ENCODE data around the gene SLC17A2. TPM values are rescaled to one million over a fixed set of nuclear protein-coding genes. Genes with fewer than 3 reads are reported as not detected.

The SLC17A2 gene
- total and polyA plus RNA-seq, 2 experiments from 2014 or later: not detected

- TF ChIP-seq ETS1 (IDR thresholded peaks at IDR 0.05) (no peak), CREB1 (CRISPR knock-in tag; IDR thresholded peaks at IDR 0.05; ENCODE audit: low read depth) (no peak), POLR2AphosphoS5 (IDR thresholded peaks at IDR 0.05; ENCODE audit: low read depth) (no peak), EZH2 (IDR thresholded peaks at IDR 0.05; ENCODE audit: low read depth, unreplicated experiment) (no peak), EZH2phosphoT487 (IDR thresholded peaks at IDR 0.05; ENCODE audit: unreplicated experiment) (no peak)
These were observed 40.8 kb upstream of the SLC17A2 start (continued) for GRCh38 chr6:25971187-25971821.

- no peaks in the 10 kb centered on the region for H3K36me3 ChIP-seq (ENCODE audit: insufficient read depth)
- H3K27ac Mint-ChIP-seq: no peak overlapping the region
These were observed 38.3 kb upstream of the SLC17A2 start for GRCh38 chr6:25968769-25969168.

More at GRCh38 chr6:25968769-25969168, 38.3 kb upstream of the SLC17A2 start:
- peaks cover 8% of the 10 kb centered on the region for H3K27me3 Mint-ChIP-seq (ENCODE audit: insufficient read depth, low read depth, poor library complexity)
- peaks cover 26% of the 10 kb centered on the region for H3K36me3 Mint-ChIP-seq (ENCODE audit: low read depth)
- H3K4me1 ChIP-seq (ENCODE audit: insufficient read depth): peaks cover 48% of the 10 kb centered on the region
- peaks cover 34% of the 10 kb centered on the region for H3K4me1 Mint-ChIP-seq
- no peak overlapping the region for H2AFZ ChIP-seq
- peaks cover 21% of the 10 kb centered on the region for H3K27me3 ChIP-seq (ENCODE audit: insufficient read depth)
- H3K9me3 Mint-ChIP-seq: no peaks in the 10 kb centered on the region
- no peaks in the 10 kb centered on the region for H3F3A ChIP-seq (replicated peaks; ENCODE audit: low read depth)
- H3K4me3 Mint-ChIP-seq: no peak overlapping the region
- DNase-seq (ENCODE audit: low spot score) (no peak), ATAC-seq (no peak)
- no peak overlapping the region for H3K4me3 ChIP-seq
- peaks cover 12% of the 10 kb centered on the region; the same call in 1 of the 2 replicates for H3K9me2 ChIP-seq (ENCODE audit: insufficient read depth)
- TF ChIP-seq STAT1 (IDR thresholded peaks at IDR 0.05; ENCODE audit: unreplicated experiment) (no peak), ZNF114 (CRISPR knock-in tag; IDR thresholded peaks at IDR 0.05) (no peak), ETS1 (IDR thresholded peaks at IDR 0.05) (no peak), CTCF (conservative IDR thresholded peaks at IDR 0.05; ENCODE audit: low read depth in 2 of 2) (no peak)
- no peaks in the 10 kb centered on the region for H3K79me2 ChIP-seq (replicated peaks; ENCODE audit: insufficient read depth)
- H3K4me2 ChIP-seq: no peak overlapping the region
- no peak overlapping the region for H3K27ac ChIP-seq (ENCODE audit: low read depth)
- H4K20me1 ChIP-seq (replicated peaks; ENCODE audit: insufficient read depth): no peaks in the 10 kb centered on the region
